ENCODE measurements around the gene MAST4.

MAST4 gene

GRCh38 chr5:67183859-67184258 is 587.7 kb downstream of the MAST4 start:
- TF ChIP-seq CTCF (IDR thresholded peaks at IDR 0.05; ENCODE audit: control extremely low read depth, extremely low read depth, low read depth, missing control alignments), result no peak
- ChIA-PET CTCF (interaction anchor here (1.8 kb wide), 1 partner anchor 18 kb away, joined by 5 read pairs; no protein-coding TSS in a partner anchor), POLR2A (no interaction called here)
- DNase-seq (ENCODE audit: extremely low spot score), result no peak

- CTCF ChIA-PET, result no interaction called here
- no peak for TF ChIP-seq CTCF (IDR thresholded peaks at IDR 0.05; ENCODE audit: control extremely low read depth, extremely low read depth, low read depth, missing control alignments)
- DNase-seq (ENCODE audit: extremely low spot score), result no peak
- POLR2A ChIA-PET, result no interaction called here
Measured at GRCh38 chr5:67187006-67187715, 591.0 kb downstream of the MAST4 start.

GRCh38 chr5:67188274-67189078 is 592.3 kb downstream of the MAST4 start:
- POLR2A ChIA-PET, result no interaction called here
- CTCF ChIA-PET, result interaction anchor here (0.8 to 1.7 kb wide), 6 partner anchors 8 to 58 kb away, joined by 3 to 9 read pairs (median 6); no protein-coding TSS in a partner anchor
- no peak for TF ChIP-seq CTCF (IDR thresholded peaks at IDR 0.05; ENCODE audit: control extremely low read depth, extremely low read depth, low read depth, missing control alignments)
- DNase-seq (ENCODE audit: extremely low spot score), result no peak

GRCh38 chr5:67189079-67189354 is 592.8 kb downstream of the MAST4 start:
- CTCF ChIA-PET, result interaction anchor here (0.7 to 1.7 kb wide), 8 partner anchors 9 to 58 kb away, joined by 3 to 9 read pairs (median 4); no protein-coding TSS in a partner anchor

GRCh38 chr5:67189931-67190330 is 593.7 kb downstream of the MAST4 start:
- POLR2A ChIA-PET, result no interaction called here
- TF ChIP-seq CTCF (IDR thresholded peaks at IDR 0.05; ENCODE audit: control extremely low read depth, extremely low read depth, low read depth, missing control alignments), result no peak
- no peak for DNase-seq (ENCODE audit: extremely low spot score)
- CTCF ChIA-PET, result interaction anchor here (1.0 to 1.7 kb wide), 4 partner anchors 10 to 25 kb away, joined by 3 to 9 read pairs (median 5); no protein-coding TSS in a partner anchor

More at GRCh38 chr5:67189079-67189354, 592.8 kb downstream of the MAST4 start:
- no peak for DNase-seq (ENCODE audit: extremely low spot score)
- POLR2A ChIA-PET, result no interaction called here
- TF ChIP-seq CTCF (IDR thresholded peaks at IDR 0.05; ENCODE audit: control extremely low read depth, extremely low read depth, low read depth, missing control alignments), result no peak

- CTCF ChIA-PET, result interaction anchor here (1.4 to 1.8 kb wide), 3 partner anchors 11 to 24 kb away, joined by 3 to 10 read pairs (median 4); no protein-coding TSS in a partner anchor
- no peak for DNase-seq (ENCODE audit: extremely low spot score)
- POLR2A ChIA-PET, result no interaction called here
- TF ChIP-seq CTCF (IDR thresholded peaks at IDR 0.05; ENCODE audit: control extremely low read depth, extremely low read depth, low read depth, missing control alignments), result no peak
Measured at GRCh38 chr5:67190410-67190809, 594.2 kb downstream of the MAST4 start.
